Esophagus squamous epithelium (tissue), 5 donors: ENCODE results near the gene PRDX5. TPM values are rescaled to one million over a fixed set of nuclear protein-coding genes. Genes with fewer than 3 reads are reported as not detected.

Experiments used
- DNase-seq: peaks from one replicate; lab custom pipeline; 2025; lab: John Stamatoyannopoulos, UW
- H3K27ac ChIP-seq, 4 donors: fragments of 200-600 bp; sonication (generic); one replicate each; pipeline ENCODE4 v1.5.1; 2016 to 2019; ENCODE audit warnings: mild to moderate bottlenecking in 1 of 4
- H3K27me3 ChIP-seq, 4 donors: fragments of 200-600 bp; sonication (generic); 1 replicate in 3 of 4; 2 replicates in 1 of 4; pipeline versions ENCODE4 v1.5.1 to v1.6.0; 2017 to 2021; ENCODE audit warnings: antibody characterized with exemption in 1 of 4
- H3K36me3 ChIP-seq, 3 donors: fragments of 200-600 bp; sonication (generic); one replicate each; pipeline ENCODE4 v1.5.1; 2016 to 2019
- H3K4me1 ChIP-seq, 3 donors: fragments of 200-600 bp; sonication (generic); one replicate each; pipeline ENCODE4 v1.5.1; 2017 to 2019
- H3K4me3 ChIP-seq, 4 donors: fragments of 200-600 bp; sonication (generic); 1 replicate in 3 of 4; 2 replicates in 1 of 4; pipeline ENCODE4 v1.5.1; 2016 to 2019; ENCODE audit warnings: mild to moderate bottlenecking in 2 of 4, moderate library complexity in 1 of 4
- H3K9me3 ChIP-seq, 3 donors: fragments of 200-600 bp; sonication (generic); one replicate each; pipeline ENCODE4 v1.5.1; 2016 to 2019
- POLR2A ChIP-seq, 4 donors: fragments of 450-650 bp; IDR thresholded peaks; one replicate each; pipeline ENCODE4 v1.6.1; 2017; ENCODE audit warnings: antibody characterized with exemption in 4 of 4, mild to moderate bottlenecking in 4 of 4, moderate library complexity in 3 of 4
- WGBS, 2 donors: methylation state at CpG; one replicate each; pipeline ENCODE4 v1.1.5; 2018; 5-methylcytosine and 5-hydroxymethylcytosine counted together
- intact Hi-C: fragments of 100-400 bp; cut with DNase I; formaldehyde crosslinking; loops from one replicate; pipeline ENCODE4 v1.15.0; 2022
- total RNA-seq, 4 donors: library from RNA; depleted of rRNA; stranded (reverse); fragments of >200 nt; gene quantifications; one replicate each; pipeline ENCODE4 v1.1.0, GENCODE V29; 2016
- TF ChIP-seq, protein P1 (sequence below), 6 experiments: fragments of 450-650 bp in 4 of 6; fragments of 200-600 bp in 2 of 6; sonication (generic) in 2 of 6; IDR thresholded peaks; one replicate each; pipeline ENCODE4 v1.5.1; 2016 to 2019; ENCODE audit warnings: antibody characterized with exemption in 6 of 6, mild to moderate bottlenecking in 4 of 6, moderate library complexity in 4 of 6
- donor health status: DM: yes; HTN: yes; CAD: no.

The PRDX5 gene
- total RNA-seq, 4 donors from 2014 or later = 309 to 602 (median 476) TPM

DNA sequence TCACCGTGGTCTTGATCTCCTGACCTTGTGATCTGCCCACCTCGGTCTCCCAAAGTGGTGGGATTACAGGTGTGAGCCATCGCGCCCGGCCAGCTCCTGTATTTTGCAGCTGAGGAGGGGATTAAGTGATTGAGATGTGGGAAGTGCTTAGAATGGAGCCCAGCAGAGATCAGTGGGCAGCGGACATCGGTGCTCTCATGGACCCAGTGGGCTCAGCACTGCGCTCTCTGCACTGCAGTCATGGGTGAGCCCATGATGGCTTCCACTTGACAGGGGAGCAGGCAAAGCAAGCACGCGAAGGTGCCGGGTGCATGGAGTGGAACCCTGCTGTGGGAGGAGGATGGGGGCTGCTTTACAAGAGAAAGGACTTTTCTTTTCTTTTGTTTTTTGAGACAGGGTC lies 13.0 kb downstream of the PRDX5 start:
- DNase-seq = no peak
- TF ChIP-seq, protein P1, sequence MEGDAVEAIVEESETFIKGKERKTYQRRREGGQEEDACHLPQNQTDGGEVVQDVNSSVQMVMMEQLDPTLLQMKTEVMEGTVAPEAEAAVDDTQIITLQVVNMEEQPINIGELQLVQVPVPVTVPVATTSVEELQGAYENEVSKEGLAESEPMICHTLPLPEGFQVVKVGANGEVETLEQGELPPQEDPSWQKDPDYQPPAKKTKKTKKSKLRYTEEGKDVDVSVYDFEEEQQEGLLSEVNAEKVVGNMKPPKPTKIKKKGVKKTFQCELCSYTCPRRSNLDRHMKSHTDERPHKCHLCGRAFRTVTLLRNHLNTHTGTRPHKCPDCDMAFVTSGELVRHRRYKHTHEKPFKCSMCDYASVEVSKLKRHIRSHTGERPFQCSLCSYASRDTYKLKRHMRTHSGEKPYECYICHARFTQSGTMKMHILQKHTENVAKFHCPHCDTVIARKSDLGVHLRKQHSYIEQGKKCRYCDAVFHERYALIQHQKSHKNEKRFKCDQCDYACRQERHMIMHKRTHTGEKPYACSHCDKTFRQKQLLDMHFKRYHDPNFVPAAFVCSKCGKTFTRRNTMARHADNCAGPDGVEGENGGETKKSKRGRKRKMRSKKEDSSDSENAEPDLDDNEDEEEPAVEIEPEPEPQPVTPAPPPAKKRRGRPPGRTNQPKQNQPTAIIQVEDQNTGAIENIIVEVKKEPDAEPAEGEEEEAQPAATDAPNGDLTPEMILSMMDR (IDR thresholded peaks at IDR 0.05) = no peak
- TF ChIP-seq POLR2A (IDR thresholded peaks at IDR 0.05) = no peak
- intact Hi-C loops = no loop called here
- no peak overlapping the region for H3K4me3 ChIP-seq
- no peaks in the 10 kb centered on the region for H3K36me3 ChIP-seq
- peak overlapping the region in 3 of 4 donors; percentile 85 to 88 (median 87) for H3K27ac ChIP-seq
- 92 to 93% methylated on average over 7 to 8 of the region's 11 CpGs for WGBS, 2 donors
- H3K4me1 ChIP-seq = peaks cover 20 to 59% (median 21%) of the 10 kb centered on the region in 3 donors
- no peaks in the 10 kb centered on the region for H3K9me3 ChIP-seq
- no peaks in the 10 kb centered on the region for H3K27me3 ChIP-seq

DNA sequence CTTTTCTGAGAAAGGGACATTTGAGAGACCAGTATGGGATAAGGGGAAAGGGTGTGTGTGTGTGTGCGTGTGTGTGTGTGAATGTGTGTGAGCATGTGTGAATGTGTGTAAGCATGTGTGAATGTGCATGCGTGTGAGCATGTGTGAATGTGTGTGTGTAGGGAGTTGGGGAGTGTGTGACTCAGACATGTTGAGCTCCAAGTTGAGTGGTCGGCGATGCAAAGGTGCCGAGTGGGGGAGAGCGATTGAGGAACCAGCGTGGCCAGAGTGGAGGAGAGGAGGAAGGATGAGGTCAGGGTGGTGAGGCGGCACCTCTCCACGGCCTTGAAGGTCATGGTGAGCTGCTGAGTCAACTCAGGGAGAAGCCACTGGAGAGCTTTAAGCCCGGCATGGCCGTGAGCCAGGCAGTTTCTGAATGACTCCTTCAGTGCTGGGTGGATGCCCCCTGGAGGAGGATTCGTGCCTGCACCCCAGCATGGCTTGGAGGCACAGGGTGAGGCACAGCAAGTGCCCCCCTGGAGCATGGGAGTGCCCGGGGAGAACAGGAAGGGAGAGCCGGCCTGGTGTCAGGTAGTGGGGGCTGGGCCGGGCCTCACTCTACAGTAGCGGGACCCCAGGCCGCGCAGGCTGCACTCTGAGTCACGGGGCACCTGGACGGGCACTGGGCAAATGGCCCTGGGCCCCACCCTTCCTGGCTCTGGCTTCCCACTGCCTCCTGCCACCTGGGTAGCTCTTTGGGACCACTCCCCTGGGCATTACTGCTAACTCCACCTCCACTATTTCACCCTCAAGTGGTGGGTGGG lies 13.8 kb downstream of the PRDX5 start:
- 8 to 13% methylated on average over 11 to 12 of the region's 20 CpGs for WGBS, 2 donors
- peak overlapping the region; percentile 72 to 88 (median 86) for H3K27ac ChIP-seq
- H3K27me3 ChIP-seq = no peaks in the 10 kb centered on the region
- DNase-seq = no peak
- peaks cover 20 to 66% (median 21%) of the 10 kb centered on the region in 3 donors for H3K4me1 ChIP-seq
- intact Hi-C loops = no loop called here
- H3K9me3 ChIP-seq = no peaks in the 10 kb centered on the region
- H3K36me3 ChIP-seq = no peaks in the 10 kb centered on the region
- peak overlapping the region in 1 of 4 donors; percentile 10 for H3K4me3 ChIP-seq
- TF ChIP-seq, protein P1 (IDR thresholded peaks at IDR 0.05) = peak; percentile 42 to 95 (median 77)
- TF ChIP-seq POLR2A (IDR thresholded peaks at IDR 0.05) = no peak

DNA sequence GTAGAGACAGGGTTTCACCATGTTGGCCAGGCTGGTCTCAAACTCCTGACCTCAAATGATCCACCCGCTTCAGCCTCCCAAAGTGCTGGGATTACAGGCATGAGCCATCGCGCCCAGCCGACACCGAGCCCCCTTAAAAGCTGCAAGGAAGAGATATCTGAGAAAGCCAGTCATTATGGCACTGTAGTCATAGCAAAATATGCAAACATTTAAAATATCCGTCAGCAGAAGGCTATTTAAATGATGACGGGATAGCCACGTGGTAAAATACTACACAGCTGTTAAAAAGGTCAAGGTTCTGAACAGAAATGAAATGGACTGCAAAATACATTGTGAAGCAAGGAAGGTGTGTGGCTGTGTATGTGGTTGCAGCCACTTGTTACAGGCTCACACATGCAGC lies 15.6 kb downstream of the PRDX5 start:
- Histone ChIP-seq H3K4me1 (peaks cover 20 to 71% (median 21%) of the 10 kb centered on the region in 3 donors), H3K27me3 (no peaks in the 10 kb centered on the region), H3K27ac (peak overlapping the region in 2 of 4 donors; percentile 81 to 88), H3K36me3 (no peaks in the 10 kb centered on the region), H3K9me3 (no peaks in the 10 kb centered on the region), H3K4me3 (no peak overlapping the region)
- no peak for DNase-seq
- intact Hi-C loops = no loop called here
- no peak for TF ChIP-seq POLR2A (IDR thresholded peaks at IDR 0.05)
- TF ChIP-seq, protein P1 (IDR thresholded peaks at IDR 0.05) = no peak
- 77% methylated on average over 3 to 7 of the region's 8 CpGs for WGBS, 2 donors

DNA sequence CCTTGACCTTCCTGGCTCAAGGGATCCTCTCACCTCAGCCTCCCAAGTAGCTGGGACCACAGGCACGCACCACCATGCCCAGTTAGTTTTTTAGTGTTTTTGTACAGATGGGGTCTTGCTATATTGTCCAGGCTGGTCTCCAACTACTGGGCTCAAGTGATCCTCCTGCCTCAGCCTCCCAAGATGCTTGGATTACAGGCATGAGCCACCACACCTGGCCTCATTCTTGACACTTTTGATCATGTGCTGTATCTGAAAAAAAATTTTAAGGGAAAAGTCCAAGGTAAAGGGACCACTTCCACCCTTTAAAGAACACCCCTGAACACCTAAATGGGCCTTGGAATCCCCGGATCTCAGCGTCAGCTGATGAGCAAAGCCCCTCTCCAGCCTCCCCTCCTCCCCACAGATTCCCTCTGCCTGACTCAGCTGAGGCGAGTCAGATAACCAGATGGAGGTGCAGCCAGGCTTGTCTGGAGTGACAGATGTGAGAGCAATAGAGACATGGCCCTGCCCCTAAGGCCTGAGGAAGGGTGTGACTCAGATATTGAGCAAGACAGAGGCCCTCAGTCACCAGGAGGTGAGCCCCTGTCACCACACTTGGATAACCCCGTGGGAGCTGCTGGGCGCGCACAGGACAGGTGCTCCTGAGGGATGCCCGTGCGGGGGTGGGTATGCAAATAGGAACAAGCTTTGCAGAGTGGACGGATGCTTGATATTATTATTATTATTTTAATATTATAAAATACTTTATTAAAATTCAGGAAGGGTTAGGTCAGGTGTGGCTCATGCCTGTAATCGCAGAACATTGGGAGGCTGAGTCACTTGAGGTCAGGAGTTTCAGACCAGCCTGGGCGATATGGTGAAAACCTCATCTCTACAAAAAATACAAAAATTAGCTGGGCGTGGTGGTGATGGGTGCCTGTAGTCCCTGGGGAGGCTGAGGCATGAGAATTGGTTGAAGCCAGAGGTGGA lies 17.1 kb downstream of the PRDX5 start:
- Histone ChIP-seq H3K27ac (peak overlapping the region; percentile 51 to 88 (median 76)), H3K4me1 (peaks cover 12 to 74% (median 20%) of the 10 kb centered on the region in 3 donors), H3K4me3 (no peak overlapping the region), H3K9me3 (no peaks in the 10 kb centered on the region), H3K27me3 (no peaks in the 10 kb centered on the region), H3K36me3 (no peaks in the 10 kb centered on the region)
- WGBS, 2 donors = 21 to 34% methylated on average over 12 to 13 of the region's 13 CpGs
- TF ChIP-seq, protein P1 (IDR thresholded peaks at IDR 0.05) = no peak
- TF ChIP-seq POLR2A (IDR thresholded peaks at IDR 0.05) = no peak
- intact Hi-C loops = no loop called here
- DNase-seq = no peak
